ENCODE data around the gene GPA33.

DNA sequence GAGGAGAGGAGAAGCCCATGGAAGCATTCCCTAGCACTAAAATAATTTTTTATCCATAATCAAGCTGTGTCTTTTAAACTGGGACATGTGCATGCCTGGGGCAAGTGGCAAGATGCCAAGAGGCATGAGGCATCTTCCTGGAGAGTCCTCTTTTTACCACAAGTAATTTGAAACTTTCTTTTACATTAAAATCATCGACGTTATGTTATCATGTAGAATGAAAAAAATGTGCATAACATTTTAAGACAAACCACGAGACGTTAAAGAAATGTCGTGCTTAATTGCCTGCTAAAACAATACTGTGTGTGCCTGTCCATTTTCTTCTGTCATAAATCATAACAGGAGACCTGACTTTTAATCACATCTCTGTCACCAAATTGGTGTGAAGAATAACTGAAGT lies 5.2 kb upstream of the GPA33 start:
- TF ChIP-seq CTCF (IDR thresholded peaks at IDR 0.05; ENCODE audit: insufficient read depth, low read length, poor library complexity, severe bottlenecking) (no peak), EZH2phosphoT487 (conservative IDR thresholded peaks at IDR 0.05; ENCODE audit: low read length) (no peak)

Data from SU-DHL-6 (cell line).